B cell (primary cell): ENCODE results near the gene TMEM222.

Experiments
- EZH2 ChIP-seq: IDR thresholded peaks from 2 replicates; pipeline ENCODE4 v1.6.1; 2012; ENCODE audit warnings: borderline replicate concordance, low read depth, mild to moderate bottlenecking, moderate library complexity, low read length; ENCODE audit not compliant: insufficient read depth, poor library complexity, severe bottlenecking
- TF ChIP-seq, protein P1 (sequence below): fragments of 200-600 bp; IDR thresholded peaks from one replicate; pipeline ENCODE4 v1.8.0; 2022; ENCODE audit warnings: antibody characterized with exemption, mild to moderate bottlenecking

DNA sequence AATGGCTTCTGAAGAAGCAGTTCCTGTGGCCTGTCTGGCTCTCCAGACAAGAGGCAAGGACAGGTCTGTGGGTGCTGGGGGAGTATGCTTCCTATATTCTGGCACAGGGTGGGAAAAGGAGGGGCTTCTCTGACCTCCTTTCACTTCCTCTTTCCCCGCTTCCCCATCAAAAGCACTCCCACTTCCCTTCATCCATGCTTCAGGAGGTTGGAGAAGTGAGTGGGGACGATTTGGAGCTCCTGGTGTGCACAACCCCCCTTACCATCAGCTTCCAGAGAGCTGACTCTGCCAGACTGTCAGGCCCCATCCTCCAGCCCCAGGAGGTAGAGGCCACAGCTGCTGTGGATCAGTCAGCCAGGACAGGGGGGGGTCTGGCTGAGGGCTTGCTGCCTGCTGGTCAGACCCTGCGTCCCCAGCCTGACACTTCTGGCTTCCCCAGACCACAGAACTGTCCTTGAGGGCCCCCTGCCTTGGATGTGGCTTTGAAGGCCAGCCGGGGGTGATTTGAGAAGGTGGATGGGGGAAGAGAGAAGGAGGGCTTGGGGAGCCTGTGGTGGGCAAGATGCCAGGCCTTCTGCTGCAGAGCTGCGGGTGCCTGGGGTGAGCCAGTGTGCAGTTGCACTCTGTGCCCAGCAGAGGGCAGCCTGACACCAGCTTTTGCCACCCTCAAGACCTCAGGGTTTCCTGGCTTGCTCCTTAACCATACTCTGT lies 21.5 kb upstream of the TMEM222 start:
- TF ChIP-seq, protein P1, sequence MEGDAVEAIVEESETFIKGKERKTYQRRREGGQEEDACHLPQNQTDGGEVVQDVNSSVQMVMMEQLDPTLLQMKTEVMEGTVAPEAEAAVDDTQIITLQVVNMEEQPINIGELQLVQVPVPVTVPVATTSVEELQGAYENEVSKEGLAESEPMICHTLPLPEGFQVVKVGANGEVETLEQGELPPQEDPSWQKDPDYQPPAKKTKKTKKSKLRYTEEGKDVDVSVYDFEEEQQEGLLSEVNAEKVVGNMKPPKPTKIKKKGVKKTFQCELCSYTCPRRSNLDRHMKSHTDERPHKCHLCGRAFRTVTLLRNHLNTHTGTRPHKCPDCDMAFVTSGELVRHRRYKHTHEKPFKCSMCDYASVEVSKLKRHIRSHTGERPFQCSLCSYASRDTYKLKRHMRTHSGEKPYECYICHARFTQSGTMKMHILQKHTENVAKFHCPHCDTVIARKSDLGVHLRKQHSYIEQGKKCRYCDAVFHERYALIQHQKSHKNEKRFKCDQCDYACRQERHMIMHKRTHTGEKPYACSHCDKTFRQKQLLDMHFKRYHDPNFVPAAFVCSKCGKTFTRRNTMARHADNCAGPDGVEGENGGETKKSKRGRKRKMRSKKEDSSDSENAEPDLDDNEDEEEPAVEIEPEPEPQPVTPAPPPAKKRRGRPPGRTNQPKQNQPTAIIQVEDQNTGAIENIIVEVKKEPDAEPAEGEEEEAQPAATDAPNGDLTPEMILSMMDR = peak; percentile 95
- TF ChIP-seq EZH2 = no peak
